Endothelial cell of umbilical vein (primary cell): Measurements from ENCODE around the gene ZBTB7B. TPM values are rescaled to one million over a fixed set of nuclear protein-coding genes. Genes with fewer than 3 reads are reported as not detected.
A peak's percentile ranks its signal among the peaks of the same experiment; 100 is the strongest.

ENCODE experiments used
- BruUV-seq: library from RNA; stranded (reverse); fragments of 400-500 nt; replicated peaks from 2 replicates; lab custom pipeline; 2021; lab: Mats Ljungman, UMichigan
- CTCF ChIA-PET: fragments of 300-600, 350-600 bp; sonication (Branson Sonifier 250); formaldehyde crosslinking; loops from one replicate; lab custom pipeline; 2021; ENCODE audit warnings: antibody characterized with exemption, inconsistent platforms; lab: Charles Lee
- POLR2A ChIA-PET: fragments of 300-600, 350-600 bp; sonication (Branson Sonifier 250); formaldehyde crosslinking; loops from one replicate; lab custom pipeline; 2021; ENCODE audit warnings: antibody characterized with exemption, inconsistent platforms; lab: Charles Lee
- DNase-seq: peaks from one replicate; pipeline ENCODE4 v3.0.0-alpha.2; 2011; ENCODE audit warnings: low read depth, low spot score
- FAIRE-seq: peaks from 2 replicates; lab custom pipeline; 2011; peaks lifted over from hg19 to GRCh38; lab: Jason Lieb, UNC
- H2AFZ ChIP-seq: 2 replicates; pipeline ENCODE4 v1.6.0; 2012; ENCODE audit warnings: low read depth, low read length, control low read depth, inconsistent platforms
- H3K27ac ChIP-seq: 2 replicates; pipeline ENCODE4 v1.5.1; 2011; ENCODE audit warnings: low read depth, mild to moderate bottlenecking, control low read depth, low read length, moderate library complexity; ENCODE audit not compliant: insufficient read depth
- H3K27me3 ChIP-seq, 2 experiments: 2 replicates each; pipeline versions ENCODE4 v1.6.0 to v1.6.1; 2011; ENCODE audit warnings: low read length in 2 of 2, mixed read lengths in 1 of 2; ENCODE audit not compliant: control insufficient read depth in 2 of 2, insufficient read depth in 2 of 2
- H3K36me3 ChIP-seq, 2 experiments: 2 replicates in 1 of 2; 3 replicates in 1 of 2; pipeline ENCODE4 v1.5.1; 2011; ENCODE audit warnings: low read length in 2 of 2, mild to moderate bottlenecking in 1 of 2, moderate library complexity in 1 of 2; ENCODE audit not compliant: control insufficient read depth in 2 of 2, insufficient read depth in 2 of 2; ENCODE audit errors: extremely low read depth in 1 of 2
- H3K4me1 ChIP-seq: 3 replicates; pipeline ENCODE4 v1.5.1; 2011; ENCODE audit warnings: mild to moderate bottlenecking, low read length; ENCODE audit not compliant: control insufficient read depth, insufficient read depth; ENCODE audit errors: extremely low read depth
- H3K4me2 ChIP-seq: 2 replicates; pipeline ENCODE4 v1.6.1; 2011; ENCODE audit warnings: low read length, control low read depth, mixed read lengths; ENCODE audit not compliant: insufficient read depth
- H3K4me3 ChIP-seq, 3 experiments: fragments of 200-600 bp in 1 of 3; sonication (generic), shearing (Covaris generic) in 1 of 3; replicated peaks in 1 of 3; 2 replicates each; pipeline ENCODE4 v1.5.1; 2011 to 2016; ENCODE audit warnings: control low read depth in 3 of 3, low read length in 3 of 3, mild to moderate bottlenecking in 2 of 3, inconsistent platforms in 1 of 3, low read depth in 1 of 3, moderate library complexity in 1 of 3; ENCODE audit not compliant: insufficient read depth in 1 of 3
- H3K79me2 ChIP-seq: 2 replicates; pipeline ENCODE4 v1.6.0; 2012; ENCODE audit warnings: low read length, inconsistent platforms; ENCODE audit not compliant: control insufficient read depth, insufficient read depth
- H3K9ac ChIP-seq: replicated peaks from 2 replicates; pipeline ENCODE3; 2011; ENCODE audit warnings: low read length, control low read depth; ENCODE audit not compliant: insufficient read depth; ENCODE audit errors: extremely low read depth
- H3K9me1 ChIP-seq: replicated peaks from 3 replicates; pipeline ENCODE4 v1.6.0; 2011; ENCODE audit warnings: mild to moderate bottlenecking, low read length; ENCODE audit not compliant: control insufficient read depth, insufficient read depth; ENCODE audit errors: extremely low read depth
- H3K9me3 ChIP-seq: replicated peaks from 2 replicates; pipeline ENCODE4 v1.5.1; 2012; ENCODE audit warnings: low read length, inconsistent platforms; ENCODE audit not compliant: control insufficient read depth, insufficient read depth
- H4K20me1 ChIP-seq: replicated peaks from 2 replicates; pipeline ENCODE3; 2011; ENCODE audit warnings: mild to moderate bottlenecking, low read length; ENCODE audit not compliant: control insufficient read depth, insufficient read depth; ENCODE audit errors: extremely low read depth
- FOS ChIP-seq: IDR thresholded peaks from 2 replicates; pipeline ENCODE4 v1.6.1; 2011; ENCODE audit warnings: mild to moderate bottlenecking, low read length, moderate library complexity, borderline replicate concordance; ENCODE audit not compliant: insufficient read depth
- GATA2 ChIP-seq: IDR thresholded peaks from 2 replicates; pipeline ENCODE4 v1.7.0; 2011; ENCODE audit warnings: low read depth, mild to moderate bottlenecking, moderate library complexity, mixed read lengths, low read length; ENCODE audit not compliant: insufficient read length, insufficient read depth
- JUN ChIP-seq: IDR thresholded peaks from 2 replicates; pipeline ENCODE4 v1.6.1; 2011; ENCODE audit warnings: borderline replicate concordance, low read depth; ENCODE audit not compliant: insufficient read length, insufficient read depth
- MAX ChIP-seq: IDR thresholded peaks from 2 replicates; pipeline ENCODE4 v1.6.1; 2011; ENCODE audit not compliant: insufficient read depth, insufficient read length
- MYC ChIP-seq: IDR thresholded peaks from one replicate; pipeline ENCODE4 v1.6.1; 2011; ENCODE audit warnings: mild to moderate bottlenecking, low read depth, low read length
- POLR2A ChIP-seq: IDR thresholded peaks from 2 replicates; pipeline ENCODE4 v1.6.1; 2012; ENCODE audit warnings: low read depth, mild to moderate bottlenecking, control low read depth, low read length
- POLR2AphosphoS5 ChIP-seq: IDR thresholded peaks from 2 replicates; pipeline ENCODE4 v1.6.1; 2012; ENCODE audit warnings: low read depth, mild to moderate bottlenecking, control low read depth, low read length, moderate library complexity; ENCODE audit not compliant: insufficient read depth
- dilution Hi-C: fragments of 300-500 bp; cut with MboI; formaldehyde crosslinking; loops from one replicate; pipeline ENCODE4 v1.15.0; 2019; ENCODE audit warnings: low sequenced_read_pairs; ENCODE audit not compliant: extremely low pct_ligation_motif_present
- intact Hi-C: fragments of 100-400 bp; cut with micrococcal nuclease; formaldehyde crosslinking; loops from one replicate; pipeline ENCODE4 v1.10.0; 2022
- polyA plus RNA-seq, 4 experiments: library from polyadenylated mRNA; depleted of rRNA in 3 of 4; stranded (reverse) in 3 of 4; unstranded in 1 of 4; fragments of >200 nt; gene quantifications; 2 replicates each; pipeline versions ENCODE4 v1.2.1 to v1.2.3, GENCODE V29; 2011 to 2012; ENCODE audit warnings: missing spikeins in 1 of 4
- total RNA-seq: library from RNA; stranded (reverse); gene quantifications from 2 replicates; pipeline ENCODE4 v1.2.3, GENCODE V29; 2021
- TF ChIP-seq, protein P1 (sequence below), 2 donors: IDR thresholded peaks; 1 replicate in 1 of 2; 2 replicates in 1 of 2; pipeline ENCODE4 v1.5.1; 2011; ENCODE audit warnings: low read length in 2 of 2, mild to moderate bottlenecking in 2 of 2, moderate library complexity in 2 of 2, control low read depth in 1 of 2, inconsistent platforms in 1 of 2, low read depth in 1 of 2; ENCODE audit not compliant: insufficient read depth in 1 of 2; ENCODE audit errors: extremely low read depth in 1 of 2

The ZBTB7B gene
- total and polyA plus RNA-seq, 2 donors (not counting 3 experiments of a cell fraction or from before 2014, with no cell fraction given) = 20.0 to 26.2 TPM

DNA sequence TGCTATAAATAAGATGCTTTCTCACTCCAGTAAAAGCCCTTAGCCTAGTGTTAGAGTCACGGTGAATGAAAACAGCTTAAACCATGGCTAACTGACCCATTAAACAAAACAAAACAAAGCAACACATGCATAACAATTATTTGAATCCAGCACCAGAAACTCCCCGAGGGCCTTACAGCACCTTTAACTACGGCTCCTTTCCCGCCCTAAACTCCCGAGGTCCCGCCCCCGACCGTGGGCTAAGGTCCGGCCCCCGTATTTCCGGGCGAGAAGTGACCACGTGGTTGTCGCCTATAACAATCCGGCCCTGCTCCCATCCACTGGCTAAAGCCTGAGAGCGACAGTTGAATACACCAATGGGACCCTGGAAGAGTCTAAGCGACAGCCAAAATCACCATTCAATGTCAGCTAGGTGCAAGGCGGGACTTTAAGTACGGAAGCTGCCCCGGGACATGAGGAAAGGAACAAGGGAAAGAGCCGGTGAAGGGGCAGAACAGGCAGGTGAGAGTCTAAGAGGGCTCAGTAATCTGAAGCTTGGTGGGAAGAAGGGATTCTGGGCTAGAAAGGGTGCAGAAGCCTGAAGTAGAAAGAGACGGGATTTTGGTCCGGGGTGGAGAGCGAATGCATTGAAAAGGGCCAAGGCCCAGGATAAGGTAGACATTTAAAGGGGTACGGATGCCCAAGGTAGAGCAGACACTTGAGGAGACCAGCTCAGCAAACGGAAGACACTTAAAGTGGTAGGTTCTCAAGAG is 19.5 kb upstream of the ZBTB7B start, which contains the start of gene FLAD1:
TSS of gene FLAD1 (plus strand) at position 448 of the 752 bp plus-strand sequence. CDS start 351 bp downstream, outside the sequence.
- H3K4me1 ChIP-seq = peaks cover 11% of the 10 kb centered on the region
- peaks cover 23% of the 10 kb centered on the region for H3K79me2 ChIP-seq
- BruUV-seq = no TSS peak
- intact Hi-C loops (loop anchor here (1.0 kb wide), 2 partner anchors 9 to 21 kb away; partner anchors contain the start of gene CKS1B), dilution Hi-C loops (no loop called here)
- DNase-seq (peak; percentile 100), FAIRE-seq (peak; percentile 97)
- no peaks in the 10 kb centered on the region for H3K27me3 ChIP-seq
- peak within 1 kb of the TSS; percentile 79 for H3K9ac ChIP-seq
- H2AFZ ChIP-seq = peak within 1 kb of the TSS; percentile 61
- ChIA-PET POLR2A (interaction anchor here (1.4 kb wide), 1 partner anchor 9 kb away, joined by 4 read pairs; no protein-coding TSS in a partner anchor), CTCF (interaction anchor here (0.6 to 1.8 kb wide), 13 partner anchors 9 to 88 kb away, joined by 3 to 8 read pairs (median 4); partner anchors contain the start of genes ADAM15, CKS1B, LENEP and PBXIP1)
- no peaks in the 10 kb centered on the region for H4K20me1 ChIP-seq
- H3K9me1 ChIP-seq = no peaks in the 10 kb centered on the region
- peak within 1 kb of the TSS; percentile 88 for H3K4me2 ChIP-seq
- H3K36me3 ChIP-seq = peaks cover 0 to 6% of the 10 kb centered on the region in 2 experiments
- peak within 1 kb of the TSS; percentile 67 to 98 (median 92) for H3K4me3 ChIP-seq
- H3K9me3 ChIP-seq = no peaks in the 10 kb centered on the region
- TF ChIP-seq JUN (no peak), POLR2AphosphoS5 (peak; percentile 47), POLR2A (peak; percentile 56), MAX (peak; percentile 98), FOS (no peak), GATA2 (no peak), MYC (no peak)
- TF ChIP-seq, protein P1, sequence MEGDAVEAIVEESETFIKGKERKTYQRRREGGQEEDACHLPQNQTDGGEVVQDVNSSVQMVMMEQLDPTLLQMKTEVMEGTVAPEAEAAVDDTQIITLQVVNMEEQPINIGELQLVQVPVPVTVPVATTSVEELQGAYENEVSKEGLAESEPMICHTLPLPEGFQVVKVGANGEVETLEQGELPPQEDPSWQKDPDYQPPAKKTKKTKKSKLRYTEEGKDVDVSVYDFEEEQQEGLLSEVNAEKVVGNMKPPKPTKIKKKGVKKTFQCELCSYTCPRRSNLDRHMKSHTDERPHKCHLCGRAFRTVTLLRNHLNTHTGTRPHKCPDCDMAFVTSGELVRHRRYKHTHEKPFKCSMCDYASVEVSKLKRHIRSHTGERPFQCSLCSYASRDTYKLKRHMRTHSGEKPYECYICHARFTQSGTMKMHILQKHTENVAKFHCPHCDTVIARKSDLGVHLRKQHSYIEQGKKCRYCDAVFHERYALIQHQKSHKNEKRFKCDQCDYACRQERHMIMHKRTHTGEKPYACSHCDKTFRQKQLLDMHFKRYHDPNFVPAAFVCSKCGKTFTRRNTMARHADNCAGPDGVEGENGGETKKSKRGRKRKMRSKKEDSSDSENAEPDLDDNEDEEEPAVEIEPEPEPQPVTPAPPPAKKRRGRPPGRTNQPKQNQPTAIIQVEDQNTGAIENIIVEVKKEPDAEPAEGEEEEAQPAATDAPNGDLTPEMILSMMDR (IDR thresholded peaks at IDR 0.05; ENCODE audit: extremely low read depth in 1 of 2, insufficient read depth in 1 of 2, low read depth in 1 of 2, low read length in 2 of 2) = no peak
- peak within 1 kb of the TSS; percentile 39 for H3K27ac ChIP-seq
